NCI-H82 treated with DMSO at 0.1 percent for 48 hours (cell line): ENCODE measurements around the gene ELK3.

ENCODE experiments used
- DNase-seq: peaks from one replicate; lab custom pipeline; 2025; ENCODE audit not compliant: unreplicated experiment; lab: John Stamatoyannopoulos, UW

ELK3 gene

GRCh38 chr12:96187956-96188355 lies 6.2 kb upstream of the ELK3 start:
- DNase-seq = no peak

DNA sequence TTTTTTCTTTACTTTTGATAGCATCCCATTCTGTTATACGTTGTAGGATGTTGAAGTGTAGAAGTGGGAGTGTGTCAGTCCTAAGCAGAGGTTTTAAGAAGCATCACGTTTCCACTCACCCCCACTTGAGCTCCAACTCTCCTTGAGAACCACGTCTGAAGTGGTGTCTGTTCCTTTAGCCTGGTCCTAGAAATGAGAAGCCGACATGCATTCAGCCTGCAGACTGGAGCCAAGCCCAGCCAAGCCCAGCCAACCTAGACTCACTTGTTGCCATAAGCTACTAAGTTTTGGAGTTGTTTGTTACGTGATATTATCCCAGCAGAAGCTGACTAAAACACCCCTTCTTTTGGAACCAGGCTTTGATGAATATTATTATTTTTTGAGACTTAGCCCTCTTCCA lies 4.4 kb upstream of the ELK3 start:
- no peak for DNase-seq

DNA sequence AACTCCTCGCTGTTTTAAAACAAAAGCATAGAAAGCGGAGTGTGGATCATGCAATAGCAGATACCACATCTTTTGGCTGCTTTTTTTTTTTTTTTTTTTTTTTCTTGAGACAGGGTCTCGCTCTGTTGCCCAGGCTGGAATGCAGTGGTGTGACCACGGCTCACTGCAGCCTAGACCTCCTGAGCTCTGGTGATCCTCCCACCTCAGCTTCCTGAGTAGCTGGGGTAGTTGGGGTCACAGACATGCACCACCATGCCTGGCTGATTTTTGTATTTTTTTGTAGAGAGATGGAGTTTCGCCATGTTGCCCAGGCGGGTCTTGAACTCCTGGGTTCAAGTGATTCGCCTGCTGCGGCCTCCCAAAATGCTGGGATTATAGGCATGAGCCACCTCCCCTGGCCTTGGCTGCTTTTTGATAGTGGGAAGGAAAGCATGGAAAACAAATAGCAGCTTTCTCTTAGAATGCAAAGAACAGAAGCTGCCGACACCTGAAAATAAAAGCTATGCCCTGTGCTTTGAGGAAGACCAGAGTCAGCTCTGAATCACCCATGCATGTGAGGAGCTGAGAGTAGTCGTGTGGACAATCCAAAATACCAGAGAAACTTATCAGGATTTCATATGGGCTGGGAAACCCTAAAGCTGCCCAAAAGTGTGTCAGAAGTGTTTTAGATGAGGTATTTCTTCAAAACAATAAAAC lies 3.6 kb upstream of the ELK3 start:
- DNase-seq = no peak

- no peak for DNase-seq
These were observed 1.1 kb upstream of the ELK3 start for GRCh38 chr12:96192926-96193573.

DNA sequence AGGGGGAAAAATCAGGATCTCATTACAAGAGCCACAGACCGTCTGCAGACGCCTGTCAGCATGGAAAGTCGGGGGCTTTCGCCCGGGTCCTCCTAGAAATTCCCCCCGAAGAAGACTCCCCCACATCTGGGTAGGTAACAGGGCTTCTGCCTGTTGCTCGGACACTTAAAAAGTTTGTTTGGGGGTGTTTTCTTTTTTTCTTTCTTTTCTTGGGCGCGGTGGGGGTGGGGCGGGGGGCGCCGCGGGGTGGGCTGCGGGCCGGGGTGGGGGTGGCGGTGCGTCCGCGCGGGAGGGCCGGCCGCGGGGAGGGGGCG lies 358 bp downstream of the ELK3 start:
- DNase-seq = no peak

GRCh38 chr12:96194971-96195844 lies 1.0 kb downstream of the ELK3 start:
- DNase-seq = no peak

DNA sequence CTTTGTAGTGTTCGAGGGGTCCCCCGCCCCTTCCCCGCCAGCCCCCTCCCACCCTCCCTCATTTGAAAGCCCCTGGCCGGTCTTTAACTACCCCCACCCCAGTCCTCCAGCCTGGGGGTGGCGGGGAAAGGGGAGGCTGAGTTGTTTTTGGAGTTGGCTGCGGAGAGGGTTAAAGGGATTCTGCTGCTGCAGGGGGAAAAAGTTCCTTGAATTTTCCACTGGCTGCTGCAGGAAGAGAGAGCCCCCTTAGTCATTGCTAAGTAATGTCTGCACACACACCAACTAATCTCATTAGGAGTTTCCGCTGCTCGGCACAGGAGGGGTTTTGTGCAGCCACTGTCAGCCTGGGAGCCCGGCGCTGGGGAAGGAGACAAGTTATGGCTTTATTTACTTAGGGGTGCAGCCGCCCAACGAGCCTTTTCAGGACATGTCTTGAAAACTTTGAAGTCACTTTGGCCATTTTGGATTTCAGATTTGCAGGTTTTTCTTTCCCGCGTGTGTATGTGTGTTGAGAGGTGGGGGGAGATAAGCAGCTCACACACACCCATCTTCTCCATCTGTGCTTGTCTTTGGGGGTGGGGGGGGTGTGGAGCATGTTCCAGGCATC lies 1.8 kb downstream of the ELK3 start:
- DNase-seq = peak; percentile 83

DNA sequence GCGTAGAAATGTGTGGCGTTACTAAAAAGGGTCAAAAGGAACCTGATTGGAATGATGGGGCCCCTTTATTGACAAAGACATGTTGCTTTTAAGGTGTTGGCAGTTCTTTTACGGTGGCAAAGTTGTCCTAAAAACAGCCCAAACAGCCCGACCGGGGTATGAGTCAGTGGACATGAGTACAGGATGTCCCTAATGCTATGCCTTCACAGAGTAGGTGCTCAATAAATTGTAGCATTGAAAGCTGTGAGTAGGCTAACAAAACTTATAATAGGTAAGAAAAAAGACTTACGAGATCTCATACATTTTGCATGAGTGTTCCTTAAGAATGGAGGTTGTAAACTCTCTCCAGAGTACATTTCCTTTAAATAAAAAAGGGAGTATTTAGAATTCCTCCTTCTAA lies 2.6 kb downstream of the ELK3 start:
- DNase-seq = no peak

DNA sequence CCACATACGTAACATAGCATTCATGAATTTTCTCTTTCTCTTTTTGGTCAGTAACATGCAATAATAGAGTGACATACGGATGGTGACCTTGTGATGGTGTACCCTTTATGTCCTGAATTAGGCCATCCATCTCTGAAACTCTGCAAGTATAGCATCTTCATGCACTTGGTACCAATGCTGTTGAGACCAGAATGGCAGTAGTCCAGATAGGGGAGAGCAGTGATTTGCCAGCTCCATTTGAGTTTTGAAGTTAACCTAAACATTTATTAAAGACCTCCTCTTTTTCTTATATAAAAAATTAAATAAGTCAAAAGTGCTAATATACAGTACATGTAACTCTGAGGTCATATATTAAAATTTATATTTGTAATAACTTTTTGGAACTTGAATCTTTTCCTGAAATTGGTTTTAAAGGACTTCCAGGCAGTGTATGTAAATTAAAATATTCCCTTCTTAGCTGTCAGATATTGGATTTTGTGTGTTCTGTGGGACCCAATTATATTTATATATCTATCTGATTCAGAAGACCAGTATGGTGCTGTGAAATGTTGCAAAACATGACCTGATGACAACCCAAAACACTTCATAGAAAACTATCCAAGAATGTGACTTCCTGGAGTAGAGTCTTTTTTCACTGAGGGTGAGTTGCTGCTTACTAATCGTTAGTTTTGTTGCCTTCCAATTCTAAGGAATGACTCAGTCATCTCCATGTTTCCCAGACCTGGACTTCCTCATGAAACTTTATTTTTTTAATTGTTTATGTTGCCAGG lies 3.5 kb downstream of the ELK3 start:
- DNase-seq = no peak

GRCh38 chr12:96198965-96199364 lies 4.8 kb downstream of the ELK3 start:
- no peak for DNase-seq

DNA sequence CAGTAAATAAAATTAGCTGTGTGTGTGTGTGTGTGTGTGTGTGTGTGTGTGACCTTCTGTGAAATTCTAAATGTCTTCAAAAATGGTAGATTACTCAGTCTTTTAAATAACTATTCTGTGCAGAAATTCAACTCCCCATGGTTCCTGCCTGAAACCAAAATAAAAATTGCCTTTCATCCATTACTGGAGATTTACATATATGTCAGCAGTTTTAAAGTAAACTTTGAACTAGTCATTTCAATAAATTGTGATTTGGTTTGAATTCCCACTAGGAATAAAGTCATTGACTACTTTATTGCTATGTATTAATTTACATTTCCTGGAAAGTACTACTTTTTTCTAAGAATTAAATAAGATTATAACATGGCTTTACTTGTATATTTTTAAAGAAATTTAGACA lies 5.3 kb downstream of the ELK3 start:
- DNase-seq = no peak

GRCh38 chr12:96201272-96202227 lies 7.4 kb downstream of the ELK3 start:
- DNase-seq = no peak

- DNase-seq = no peak
These were observed 10.2 kb downstream of the ELK3 start for GRCh38 chr12:96204381-96204780.

DNA sequence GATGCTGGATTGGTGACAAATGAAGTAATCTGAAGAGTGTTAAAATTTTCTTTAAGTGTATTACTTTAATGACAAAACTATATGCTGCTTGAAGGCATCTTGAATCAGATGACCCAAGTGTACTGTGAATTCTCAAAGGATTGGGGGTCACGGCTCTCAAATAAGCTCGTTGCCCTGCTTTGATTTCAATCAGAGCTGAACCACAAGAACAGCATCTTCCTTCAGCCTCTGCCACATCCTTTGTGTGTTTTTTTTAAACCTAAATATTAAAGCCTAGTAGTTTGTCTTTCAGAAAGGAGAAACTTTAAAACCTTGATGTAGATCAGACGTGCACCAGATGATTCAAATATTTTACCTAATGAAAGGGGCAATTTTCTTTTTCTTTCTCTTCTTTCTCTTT lies 11.7 kb downstream of the ELK3 start:
- DNase-seq = no peak

GRCh38 chr12:96206936-96207662 lies 12.9 kb downstream of the ELK3 start:
- DNase-seq = no peak

DNA sequence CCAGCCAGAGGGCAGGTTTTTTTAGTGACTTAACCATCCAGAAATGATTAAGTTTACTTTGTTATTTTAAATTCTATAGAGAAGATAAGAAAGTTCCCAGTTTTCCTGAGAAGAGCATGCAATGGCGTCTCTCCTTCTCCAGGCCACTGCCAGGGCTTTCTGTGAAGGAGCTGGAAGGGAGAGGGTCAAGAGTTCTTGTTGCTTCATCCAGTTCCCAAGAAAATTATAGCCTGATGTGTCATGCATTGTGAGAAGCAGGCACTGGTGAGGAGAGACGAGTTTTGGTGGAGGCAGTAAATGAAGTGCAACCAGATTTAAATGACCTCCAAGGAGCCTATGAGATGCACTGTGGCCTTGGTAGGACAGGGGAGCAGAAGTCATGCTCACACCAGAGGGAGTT lies 14.2 kb downstream of the ELK3 start:
- DNase-seq = no peak

DNA sequence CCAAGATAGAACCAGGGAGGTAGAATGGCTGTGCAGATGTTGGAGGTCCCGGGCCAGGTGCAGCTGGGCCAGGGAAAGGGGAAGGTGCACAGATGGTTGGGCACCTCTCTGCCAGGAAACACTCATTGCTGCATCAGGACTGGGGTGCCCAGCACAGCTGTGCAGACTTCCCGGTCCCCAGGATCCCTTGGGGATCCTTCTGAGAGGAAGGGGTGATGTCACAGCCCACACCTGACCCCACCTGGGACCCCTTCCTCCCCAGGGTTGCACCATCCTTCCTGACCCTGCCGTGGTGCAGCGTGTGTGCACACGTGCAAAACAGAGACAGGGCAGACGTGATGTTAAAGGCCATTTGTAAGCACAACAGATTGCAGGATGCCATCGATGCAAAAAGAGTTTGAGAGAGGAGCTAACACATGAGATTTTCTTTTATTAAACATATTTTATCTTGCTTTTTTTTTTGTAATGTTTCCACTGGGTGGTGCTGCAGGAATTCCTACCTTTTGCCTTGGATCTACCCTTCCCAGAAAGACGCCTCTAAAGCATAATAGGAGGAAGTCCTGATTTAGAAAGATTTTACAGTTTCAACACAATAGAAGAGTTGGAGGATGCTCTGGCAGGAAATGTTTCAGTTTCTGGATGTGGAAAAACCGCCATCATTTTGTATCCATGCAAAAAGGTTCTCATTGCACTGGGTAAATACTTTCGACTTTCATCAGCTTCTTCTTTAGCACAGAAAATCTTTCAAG lies 14.8 kb downstream of the ELK3 start:
- no peak for DNase-seq

DNA sequence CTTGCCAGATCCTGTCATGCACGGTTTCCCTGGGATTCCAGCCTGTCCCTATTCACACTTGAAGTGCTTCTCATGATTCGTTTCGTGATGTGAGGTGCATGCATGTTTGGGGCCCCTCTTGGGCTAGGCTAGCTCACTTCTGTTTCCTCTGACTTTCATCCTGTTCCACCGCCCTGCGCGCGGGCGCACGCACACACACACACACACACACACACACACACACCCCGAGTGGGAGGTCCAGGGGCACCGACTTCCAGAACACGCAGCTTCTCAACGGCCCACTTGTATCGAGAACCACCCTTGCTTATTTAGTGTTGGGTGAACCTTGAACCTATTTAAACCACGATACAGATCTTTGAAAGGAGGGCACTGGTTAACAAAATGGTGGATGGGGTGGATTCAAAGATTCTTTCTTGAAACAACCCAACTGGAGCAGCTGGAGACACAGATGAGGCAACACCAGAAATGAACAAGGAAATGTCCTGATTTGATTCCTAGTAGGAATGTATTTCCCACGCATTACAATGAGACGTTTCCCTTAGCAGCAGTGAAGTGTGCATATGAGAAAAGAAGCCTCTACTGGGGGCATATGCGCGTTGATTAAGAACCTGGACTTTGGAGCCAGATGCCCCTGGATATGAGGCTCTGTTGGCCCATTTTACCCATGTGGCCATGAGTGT lies 16.3 kb downstream of the ELK3 start:
- no peak for DNase-seq
